ENCODE measurements around the gene TRIM32.

The TRIM32 gene

DNA sequence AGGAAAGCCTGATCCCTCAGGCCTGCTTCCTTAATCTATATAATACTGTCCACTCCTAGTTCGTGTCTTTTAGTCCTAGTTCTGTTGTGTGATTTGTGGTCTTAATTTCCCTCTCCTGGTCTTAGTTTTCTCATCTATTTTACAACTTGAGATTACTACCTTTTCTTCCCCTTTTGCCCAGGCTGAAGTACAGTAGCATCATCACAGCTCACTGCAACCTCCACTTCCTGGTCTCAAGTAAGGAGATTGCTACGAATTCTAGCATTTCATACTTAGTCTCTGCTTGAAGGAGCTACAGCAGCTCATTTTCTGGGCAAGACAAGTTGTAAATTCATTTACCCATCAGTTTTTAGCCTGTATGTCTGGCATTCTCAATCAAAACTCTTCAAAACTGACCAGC lies 5.5 kb downstream of the TRIM32 start:
- H3K4me3 Mint-ChIP-seq: no peak overlapping the region
- no peak for ATAC-seq

DNA sequence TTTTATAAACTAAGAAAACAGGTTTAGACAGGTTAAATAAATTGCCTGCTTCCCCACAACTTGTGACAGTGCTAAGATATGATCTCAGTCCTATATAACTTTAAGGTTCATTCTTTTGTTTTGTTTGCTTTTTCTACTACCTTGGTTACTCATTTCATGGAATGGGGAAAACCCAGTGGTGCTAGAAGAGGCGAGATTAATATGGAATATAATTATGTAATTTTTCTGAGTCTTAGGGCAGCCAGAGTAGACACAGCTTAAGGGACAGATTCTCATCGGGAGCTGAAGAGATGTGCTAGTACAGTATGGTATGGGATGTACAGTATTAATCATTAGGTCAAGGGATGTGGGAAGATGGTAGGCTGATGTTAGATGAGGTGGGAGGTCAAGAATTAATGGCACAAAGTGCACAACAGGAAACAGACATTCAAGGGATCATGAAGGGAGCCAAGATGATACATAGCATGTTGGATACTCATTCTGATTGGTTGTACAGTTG lies 6.2 kb downstream of the TRIM32 start:
- H3K36me3 Mint-ChIP-seq: peaks cover 16% of the 10 kb centered on the region
- ATAC-seq (no peak), DNase-seq (ENCODE audit: low spot score in 2 of 2) (no peak)
- H3K27ac Mint-ChIP-seq: no peak overlapping the region
- no peaks in the 10 kb centered on the region for H3K9me3 Mint-ChIP-seq
- H3K4me1 Mint-ChIP-seq: peaks cover 57% of the 10 kb centered on the region
- H3K4me3 Mint-ChIP-seq: no peak overlapping the region

More for the DNA sequence above, 5.5 kb downstream of the TRIM32 start:
- Mint-ChIP-seq H3K9me3 (no peaks in the 10 kb centered on the region), H3K4me1 (peaks cover 63% of the 10 kb centered on the region), H3K36me3 (peaks cover 9% of the 10 kb centered on the region), H3K27ac (no peak overlapping the region)
- DNase-seq (ENCODE audit: low spot score in 2 of 2): no peak

GRCh38 chr9:116694785-116695291 lies 7.7 kb downstream of the TRIM32 start:
- H3K36me3 Mint-ChIP-seq: peaks cover 30% of the 10 kb centered on the region
- H3K9me3 Mint-ChIP-seq: no peaks in the 10 kb centered on the region
- no peak overlapping the region for H3K27ac Mint-ChIP-seq
- ATAC-seq (no peak), DNase-seq (ENCODE audit: low spot score in 2 of 2) (no peak)
- H3K4me1 Mint-ChIP-seq: peaks cover 44% of the 10 kb centered on the region
- no peak overlapping the region for H3K4me3 Mint-ChIP-seq

DNA sequence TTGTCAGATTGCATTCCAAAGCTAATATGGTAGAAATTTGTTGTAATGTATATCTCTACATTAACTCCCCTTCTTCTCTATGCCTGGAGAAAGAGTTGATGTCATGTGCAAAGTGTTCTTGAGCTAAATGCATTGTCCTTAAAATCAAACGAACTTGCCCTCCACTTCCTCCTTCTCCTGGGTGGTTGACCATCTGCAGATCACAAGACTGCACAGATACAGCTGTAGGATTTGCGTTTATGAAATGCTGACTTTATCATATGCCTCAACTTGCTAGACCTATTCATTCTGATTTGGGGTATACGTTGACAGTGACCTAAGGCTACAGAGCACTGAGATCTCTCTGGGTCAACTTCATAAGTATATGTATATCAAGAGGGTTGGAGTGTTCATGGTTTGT lies 8.3 kb downstream of the TRIM32 start:
- ATAC-seq: no peak
- Mint-ChIP-seq H3K9me3 (no peaks in the 10 kb centered on the region), H3K27ac (no peak overlapping the region), H3K4me3 (no peak overlapping the region), H3K36me3 (peaks cover 36% of the 10 kb centered on the region), H3K4me1 (peaks cover 46% of the 10 kb centered on the region)
- DNase-seq (ENCODE audit: low spot score in 2 of 2): no peak

- Mint-ChIP-seq H3K4me3 (no peak overlapping the region), H3K27ac (no peak overlapping the region), H3K4me1 (peaks cover 47% of the 10 kb centered on the region), H3K9me3 (peaks cover 1% of the 10 kb centered on the region), H3K36me3 (peaks cover 45% of the 10 kb centered on the region)
- ATAC-seq (no peak), DNase-seq (ENCODE audit: low spot score in 2 of 2) (no peak)
Observed at GRCh38 chr9:116697362-116697761, 10.3 kb downstream of the TRIM32 start.

DNA sequence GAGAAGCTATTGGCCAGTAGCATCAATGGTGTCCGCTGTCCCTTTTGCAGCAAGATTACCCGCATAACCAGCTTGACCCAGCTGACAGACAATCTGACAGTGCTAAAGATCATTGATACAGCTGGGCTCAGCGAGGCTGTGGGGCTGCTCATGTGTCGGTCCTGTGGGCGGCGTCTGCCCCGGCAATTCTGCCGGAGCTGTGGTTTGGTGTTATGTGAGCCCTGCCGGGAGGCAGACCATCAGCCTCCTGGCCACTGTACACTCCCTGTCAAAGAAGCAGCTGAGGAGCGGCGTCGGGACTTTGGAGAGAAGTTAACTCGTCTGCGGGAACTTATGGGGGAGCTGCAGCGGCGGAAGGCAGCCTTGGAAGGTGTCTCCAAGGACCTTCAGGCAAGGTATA lies 10.8 kb downstream of the TRIM32 start:
- Mint-ChIP-seq H3K4me3 (no peak overlapping the region), H3K9me3 (peaks cover 2% of the 10 kb centered on the region), H3K4me1 (peaks cover 45% of the 10 kb centered on the region), H3K27ac (no peak overlapping the region), H3K36me3 (peaks cover 45% of the 10 kb centered on the region)
- no peak for ATAC-seq
- DNase-seq (ENCODE audit: low spot score in 2 of 2): no peak

DNA sequence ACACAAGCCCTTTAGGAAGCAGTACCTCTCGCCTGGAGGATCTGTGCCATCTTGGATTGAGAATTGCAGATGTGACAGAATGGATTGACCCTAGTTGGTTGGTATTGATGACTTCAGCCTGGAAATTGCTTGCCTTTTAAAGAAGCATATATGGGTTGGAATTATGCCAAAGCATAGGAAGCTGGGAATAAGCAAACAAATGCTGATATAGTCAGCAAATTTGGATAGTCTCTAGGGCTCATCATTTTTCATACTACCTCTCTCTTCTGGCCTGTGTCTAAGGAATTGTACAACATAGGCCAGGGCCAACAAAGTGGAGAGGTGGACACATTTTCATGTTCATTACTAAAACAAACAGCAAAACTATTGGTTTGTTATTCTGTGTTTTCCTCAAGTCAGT lies 13.2 kb downstream of the TRIM32 start:
- Mint-ChIP-seq H3K36me3 (peaks cover 38% of the 10 kb centered on the region), H3K4me1 (peaks cover 35% of the 10 kb centered on the region), H3K9me3 (peaks cover 2% of the 10 kb centered on the region), H3K27ac (no peak overlapping the region), H3K4me3 (no peak overlapping the region)
- ATAC-seq (no peak), DNase-seq (ENCODE audit: low spot score in 2 of 2) (no peak)

DNA sequence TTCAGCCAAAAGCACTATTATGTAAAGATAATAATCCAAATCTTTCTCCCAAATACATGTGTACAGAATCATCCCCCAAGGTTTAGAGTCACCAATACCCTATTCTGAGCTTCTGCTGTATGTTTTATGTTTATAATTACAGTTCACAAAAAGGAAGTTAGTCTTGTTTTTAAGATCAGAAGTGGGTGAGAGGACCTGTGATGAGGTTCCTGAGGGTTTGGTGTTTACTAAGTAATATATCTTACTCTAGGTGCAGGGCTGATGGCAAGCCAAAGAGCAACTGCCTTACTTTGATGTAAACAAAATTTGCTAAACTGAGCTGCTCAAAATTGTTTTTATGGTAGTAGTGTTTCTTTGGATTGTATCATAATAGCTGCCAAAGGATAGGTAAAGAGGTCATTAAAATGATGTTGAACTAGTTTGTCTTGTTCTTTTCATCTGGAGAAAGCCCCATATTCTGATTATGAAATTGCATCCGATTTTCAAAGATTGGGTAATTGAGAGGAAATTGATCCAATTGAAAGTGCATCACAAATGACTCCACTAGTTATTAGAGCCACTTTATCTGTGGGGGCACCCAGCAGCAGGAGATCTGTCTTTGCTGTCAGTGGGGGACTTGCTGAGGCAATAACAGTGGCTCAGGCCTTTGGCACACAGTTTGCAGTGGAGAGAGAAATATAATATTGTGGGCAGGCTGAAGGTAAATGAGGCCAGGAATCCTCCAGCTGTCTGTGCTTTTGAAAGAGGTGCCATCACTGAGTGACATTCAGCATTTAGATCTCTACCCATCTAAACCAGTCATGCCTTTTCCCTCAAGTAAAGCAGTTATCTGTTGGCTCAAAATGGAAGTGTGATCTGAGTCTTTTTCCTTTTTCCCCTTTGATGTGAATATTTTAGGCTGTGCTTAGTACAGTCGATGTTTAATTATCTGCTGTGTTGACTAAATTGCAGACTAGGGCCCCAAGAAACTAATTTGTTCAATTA lies 14.1 kb downstream of the TRIM32 start:
- H3K27ac Mint-ChIP-seq: no peak overlapping the region
- peaks cover 2% of the 10 kb centered on the region for H3K9me3 Mint-ChIP-seq
- no peak overlapping the region for H3K4me3 Mint-ChIP-seq
- DNase-seq (ENCODE audit: low spot score in 2 of 2) (no peak), ATAC-seq (peak; percentile 68)
- peaks cover 29% of the 10 kb centered on the region for H3K4me1 Mint-ChIP-seq
- peaks cover 38% of the 10 kb centered on the region for H3K36me3 Mint-ChIP-seq

- ATAC-seq (no peak), DNase-seq (ENCODE audit: low spot score in 2 of 2) (no peak)
- Mint-ChIP-seq H3K27ac (no peak overlapping the region), H3K4me1 (peaks cover 28% of the 10 kb centered on the region), H3K36me3 (peaks cover 38% of the 10 kb centered on the region), H3K9me3 (peaks cover 2% of the 10 kb centered on the region), H3K4me3 (no peak overlapping the region)
Observed at GRCh38 chr9:116701940-116702642, 15.0 kb downstream of the TRIM32 start.

DNA sequence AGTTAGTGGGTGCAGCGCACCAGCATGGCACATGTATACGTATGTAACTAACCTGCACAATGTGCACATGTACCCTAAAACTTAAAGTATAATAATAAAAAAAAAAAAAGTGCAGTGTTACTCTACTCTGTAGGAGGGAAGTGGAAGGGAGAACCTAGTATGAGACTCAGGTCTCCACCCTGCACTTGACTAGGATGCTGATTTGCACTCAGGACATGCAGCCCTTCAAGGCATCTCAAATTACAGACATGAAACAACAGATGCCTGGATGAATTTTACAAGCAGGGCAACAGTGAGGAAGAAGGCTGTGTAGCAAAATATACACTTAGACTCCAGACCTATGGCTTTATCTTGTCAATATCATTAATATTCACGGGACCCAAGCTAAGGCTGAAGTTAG lies 16.5 kb downstream of the TRIM32 start:
- Mint-ChIP-seq H3K4me3 (no peak overlapping the region), H3K36me3 (peaks cover 25% of the 10 kb centered on the region), H3K9me3 (peaks cover 2% of the 10 kb centered on the region), H3K27ac (no peak overlapping the region), H3K4me1 (peaks cover 28% of the 10 kb centered on the region)
- ATAC-seq: no peak
- no peak for DNase-seq (ENCODE audit: low spot score in 2 of 2)

- DNase-seq (ENCODE audit: low spot score in 2 of 2): no peak
- Mint-ChIP-seq H3K4me1 (peaks cover 28% of the 10 kb centered on the region), H3K36me3 (peaks cover 17% of the 10 kb centered on the region), H3K4me3 (no peak overlapping the region), H3K27ac (no peak overlapping the region), H3K9me3 (peaks cover 2% of the 10 kb centered on the region)
- no peak for ATAC-seq
Observed at GRCh38 chr9:116704470-116704869, 17.4 kb downstream of the TRIM32 start.

DNA sequence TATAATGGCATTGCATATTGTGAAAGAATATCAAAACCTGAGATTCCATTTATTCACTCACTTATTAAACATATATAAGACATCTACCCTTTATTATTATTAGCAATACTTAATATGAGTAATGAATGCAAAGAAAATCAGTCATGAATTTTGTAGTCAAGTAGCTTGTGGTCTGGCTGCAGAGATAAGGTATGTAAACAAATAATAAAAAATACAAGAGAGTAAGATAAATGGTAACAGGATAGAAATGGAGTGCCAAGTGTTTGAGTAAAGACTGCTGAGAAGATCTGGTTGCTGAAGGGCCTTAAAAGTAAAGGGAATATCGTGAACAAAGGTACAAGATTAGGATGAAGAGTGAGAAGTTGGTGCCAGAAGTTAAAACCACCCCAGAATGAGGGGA lies 18.4 kb downstream of the TRIM32 start:
- Mint-ChIP-seq H3K36me3 (peaks cover 8% of the 10 kb centered on the region), H3K27ac (no peak overlapping the region), H3K4me1 (peaks cover 21% of the 10 kb centered on the region), H3K9me3 (peaks cover 2% of the 10 kb centered on the region), H3K4me3 (no peak overlapping the region)
- no peak for ATAC-seq
- no peak for DNase-seq (ENCODE audit: low spot score in 2 of 2)

GRCh38 chr9:116706310-116707290 lies 19.5 kb downstream of the TRIM32 start:
- ATAC-seq (no peak), DNase-seq (ENCODE audit: low spot score in 2 of 2) (no peak)
- Mint-ChIP-seq H3K36me3 (no peaks in the 10 kb centered on the region), H3K9me3 (peaks cover 2% of the 10 kb centered on the region), H3K4me1 (peaks cover 10% of the 10 kb centered on the region), H3K27ac (no peak overlapping the region), H3K4me3 (no peak overlapping the region)

GRCh38 chr9:116712781-116713180 lies 25.7 kb downstream of the TRIM32 start:
- Mint-ChIP-seq H3K4me1 (no peaks in the 10 kb centered on the region), H3K36me3 (no peaks in the 10 kb centered on the region), H3K27ac (no peak overlapping the region), H3K4me3 (no peak overlapping the region), H3K9me3 (no peaks in the 10 kb centered on the region)
- ATAC-seq (no peak), DNase-seq (ENCODE audit: low spot score in 2 of 2) (no peak)
